RCC 7860 (cell line): ENCODE data around the gene KCND2.
A peak's percentile ranks its signal among the peaks of the same experiment; 100 is the strongest.
"Not testable (repeated sequence)": the region's sequence is repeated elsewhere in the genome, so short reads cannot be mapped to it uniquely, and the experiment has no call there.

Experiments
- DNase-seq: peaks from one replicate; pipeline ENCODE4 v3.0.0-alpha.2; 2015; ENCODE audit warnings: low spot score
- FAIRE-seq: peaks from 2 replicates; lab custom pipeline; 2012; peaks lifted over from hg19 to GRCh38; lab: Jason Lieb, UNC

The KCND2 gene

GRCh38 chr7:120272701-120273475 is at the start of gene KCND2:
KCND2 (plus strand) TSS chr7:120273175.
- no peak for FAIRE-seq
- DNase-seq, result no peak

- DNase-seq (no peak), FAIRE-seq (no peak)
These were observed 46.8 kb upstream of the KCND2 start for GRCh38 chr7:120226188-120226587.

- FAIRE-seq (no peak), DNase-seq (no peak)
These were observed 45.7 kb upstream of the KCND2 start for GRCh38 chr7:120227255-120227654.

- FAIRE-seq (no peak), DNase-seq (no peak)
These were observed 43.9 kb upstream of the KCND2 start for GRCh38 chr7:120229084-120229483.

DNA sequence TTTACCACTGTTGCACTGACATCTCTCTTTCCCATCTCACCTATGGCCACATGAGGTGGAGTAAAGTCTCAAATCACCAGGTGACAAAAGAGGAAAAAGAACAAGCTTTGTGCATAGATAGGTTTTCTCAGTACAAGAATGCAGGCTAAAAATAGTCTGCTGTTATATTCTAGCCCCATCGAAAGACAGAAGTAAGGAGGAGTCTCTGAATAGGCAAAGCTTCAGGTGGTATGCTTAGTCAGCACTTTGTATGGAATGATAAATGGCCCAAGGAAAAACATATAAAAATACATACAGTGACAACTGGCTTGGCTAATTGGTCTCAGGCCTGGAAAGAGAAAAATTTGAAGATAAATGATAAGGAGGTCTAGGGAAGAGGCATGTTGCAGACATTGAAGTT is 39.6 kb upstream of the KCND2 start:
- no peak for FAIRE-seq

DNA sequence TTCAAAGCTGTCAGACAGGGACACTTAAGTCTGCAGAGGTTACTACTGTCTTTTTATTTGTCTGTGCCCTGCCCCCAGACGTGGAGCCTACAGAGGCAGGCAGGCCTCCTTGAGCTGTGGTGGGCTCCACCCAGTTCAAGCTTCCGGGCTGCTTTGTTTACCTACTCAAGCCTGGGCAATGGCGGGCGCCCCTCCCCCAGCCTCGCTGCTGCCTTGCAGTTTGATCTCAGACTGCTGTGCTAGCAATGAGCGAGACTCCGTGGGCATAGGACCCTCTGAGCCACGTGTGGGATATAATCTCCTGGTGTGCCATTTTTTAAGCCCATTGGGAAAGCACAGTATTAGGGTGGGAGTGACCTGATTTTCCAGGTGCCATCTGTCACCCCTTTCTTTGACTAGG is 32.6 kb upstream of the KCND2 start:
- not testable (repeated sequence) for DNase-seq, FAIRE-seq

More for the DNA sequence above, 39.6 kb upstream of the KCND2 start:
- no peak for DNase-seq

DNA sequence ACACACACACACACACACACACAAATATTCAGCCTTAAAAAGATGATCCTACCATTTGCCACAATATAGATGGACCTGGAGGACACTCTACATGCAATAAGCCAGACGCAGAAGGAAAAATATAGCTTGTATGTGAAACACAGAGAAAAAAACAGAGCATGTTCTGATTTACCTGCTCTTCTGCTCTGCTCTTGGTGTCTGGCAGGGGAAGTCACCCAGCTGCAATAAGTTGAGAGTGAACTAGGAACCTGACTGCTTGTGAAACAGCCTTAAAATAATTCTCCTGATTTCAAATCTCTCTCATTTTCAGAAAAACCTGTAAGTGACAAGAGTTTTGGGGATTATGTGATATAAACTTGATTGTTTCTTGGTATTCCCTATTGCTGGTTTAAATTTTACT is 31.0 kb upstream of the KCND2 start:
- FAIRE-seq, result no peak
- no peak for DNase-seq

DNA sequence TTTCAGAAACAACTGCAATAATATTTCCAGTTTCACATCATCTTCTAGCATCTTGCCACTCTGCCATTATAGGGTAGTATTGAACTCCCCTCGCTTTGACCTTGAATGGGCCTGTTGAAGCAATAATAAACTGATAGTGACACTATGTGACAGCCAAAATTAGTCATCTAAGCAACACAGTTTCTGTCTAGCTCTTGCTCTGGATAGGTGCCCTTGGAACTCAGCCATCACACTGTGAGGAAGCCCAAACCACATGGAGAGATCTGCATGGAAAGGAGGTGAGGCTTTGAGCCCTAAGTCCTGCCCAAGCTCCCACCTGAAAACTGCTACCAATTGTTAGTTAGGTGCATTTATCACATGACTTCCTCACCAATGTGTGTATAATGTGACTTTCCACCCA is 18.1 kb upstream of the KCND2 start:
- DNase-seq (no peak), FAIRE-seq (no peak)

- FAIRE-seq (no peak), DNase-seq (no peak)
These were observed 16.5 kb upstream of the KCND2 start for GRCh38 chr7:120256344-120257070.

DNA sequence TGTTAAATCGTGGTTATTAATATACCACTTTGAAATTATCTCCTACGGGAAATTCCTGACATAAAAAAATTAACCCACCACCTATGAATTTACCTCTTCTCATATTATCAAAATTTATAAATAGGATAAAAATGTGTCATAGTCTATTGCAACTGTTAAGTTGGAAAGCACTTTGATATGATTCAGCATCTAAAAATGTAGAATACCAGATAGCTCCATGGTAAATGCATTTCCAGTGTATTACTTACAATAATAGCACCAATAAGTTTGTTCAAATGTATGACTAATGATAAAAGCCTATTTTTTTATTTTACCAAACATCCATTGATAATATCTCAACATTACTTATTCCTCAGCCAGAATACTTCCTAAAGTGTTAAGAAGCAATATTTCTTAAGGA is 13.6 kb upstream of the KCND2 start:
- no peak for DNase-seq
- no peak for FAIRE-seq

GRCh38 chr7:120260111-120260510 is 12.9 kb upstream of the KCND2 start:
- no peak for FAIRE-seq
- DNase-seq, result no peak

GRCh38 chr7:120272261-120272660 is 714 bp upstream of the KCND2 start:
- DNase-seq, result peak; percentile 30

GRCh38 chr7:120273476-120273975 is 551 bp downstream of the KCND2 start:
- FAIRE-seq, result no peak
- no peak for DNase-seq

More at GRCh38 chr7:120272261-120272660, 714 bp upstream of the KCND2 start:
- FAIRE-seq, result no peak

- no peak for FAIRE-seq
- DNase-seq, result no peak
These were observed 1.5 kb downstream of the KCND2 start for GRCh38 chr7:120274482-120274881.

GRCh38 chr7:120274899-120275298 is 1.9 kb downstream of the KCND2 start:
- no peak for DNase-seq
- FAIRE-seq, result no peak

GRCh38 chr7:120276720-120277119 is 3.7 kb downstream of the KCND2 start:
- no peak for DNase-seq

DNA sequence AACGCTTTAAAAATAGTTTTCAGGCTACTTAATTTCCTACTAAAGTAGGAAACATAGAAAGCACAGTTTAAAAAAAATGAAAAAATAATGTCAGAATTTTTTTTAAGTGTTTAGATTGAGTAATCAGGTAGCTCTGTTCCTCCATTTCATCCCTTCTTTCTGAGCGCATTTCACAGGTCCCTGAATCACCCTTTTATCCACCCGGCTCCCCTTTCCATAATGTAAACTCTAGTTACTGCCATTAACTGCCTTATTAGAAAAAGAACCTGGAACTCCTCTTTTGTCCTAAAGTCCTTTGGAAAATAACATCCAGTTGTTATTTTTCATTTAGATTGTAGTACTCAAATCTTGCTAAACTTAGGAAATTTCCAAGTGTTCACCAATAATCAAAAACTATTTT is 5.8 kb downstream of the KCND2 start:
- FAIRE-seq, result no peak
- DNase-seq, result no peak

More at GRCh38 chr7:120276720-120277119, 3.7 kb downstream of the KCND2 start:
- no peak for FAIRE-seq

DNA sequence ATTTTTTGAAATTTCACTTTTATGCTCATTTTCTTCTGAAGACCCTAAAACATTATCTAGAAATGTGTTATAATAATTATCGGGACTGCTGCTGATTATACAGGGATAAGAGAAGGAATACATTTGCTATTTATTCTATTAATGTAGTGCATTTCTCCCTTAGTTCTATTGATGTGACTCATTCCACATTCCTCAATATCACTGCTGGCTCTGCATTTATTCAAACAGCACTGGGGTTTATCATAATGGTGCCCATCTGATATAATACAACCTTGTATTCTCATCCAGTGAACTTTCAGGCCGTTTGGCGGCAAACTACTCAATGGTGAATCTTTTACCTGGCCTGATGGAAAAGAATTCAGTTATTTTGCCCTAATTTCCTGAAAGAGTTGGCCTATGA is 7.8 kb downstream of the KCND2 start:
- FAIRE-seq, result no peak
- no peak for DNase-seq

- DNase-seq, result no peak
- FAIRE-seq, result no peak
These were observed 20.1 kb downstream of the KCND2 start for GRCh38 chr7:120293027-120293426.

GRCh38 chr7:120302190-120302589 is 29.2 kb downstream of the KCND2 start:
- DNase-seq (no peak), FAIRE-seq (no peak)

- FAIRE-seq (no peak), DNase-seq (no peak)
These were observed 30.1 kb downstream of the KCND2 start for GRCh38 chr7:120303105-120303504.

GRCh38 chr7:120304674-120305073 is 31.7 kb downstream of the KCND2 start:
- FAIRE-seq, result no peak

More at GRCh38 chr7:120304674-120305073, 31.7 kb downstream of the KCND2 start:
- DNase-seq, result no peak
